Osteocyte (in vitro differentiated cells): ENCODE results near the gene TWNK. TPM values are rescaled to one million over a fixed set of nuclear protein-coding genes. Genes with fewer than 3 reads are reported as not detected.

ENCODE experiments used
- DNase-seq: peaks from one replicate; pipeline ENCODE4 v3.0.0; 2021; ENCODE audit warnings: mixed read lengths; ENCODE audit not compliant: unreplicated experiment; ENCODE audit errors: extremely low spot score
- H3K27ac Mint-ChIP-seq: one replicate; pipeline ENCODE4 v1.8.0; 2021; ENCODE audit warnings: mild to moderate bottlenecking, mixed read lengths; ENCODE audit not compliant: unreplicated experiment
- H3K27me3 Mint-ChIP-seq: one replicate; pipeline ENCODE4 v1.8.0; 2021; ENCODE audit warnings: mixed read lengths; ENCODE audit not compliant: unreplicated experiment
- H3K36me3 Mint-ChIP-seq: one replicate; pipeline ENCODE4 v1.8.0; 2021; ENCODE audit warnings: mixed read lengths; ENCODE audit not compliant: unreplicated experiment
- H3K4me1 Mint-ChIP-seq: one replicate; pipeline ENCODE4 v1.8.0; 2021; ENCODE audit warnings: mixed read lengths; ENCODE audit not compliant: unreplicated experiment
- H3K4me3 Mint-ChIP-seq: one replicate; pipeline ENCODE4 v1.8.0; 2021; ENCODE audit warnings: mild to moderate bottlenecking, moderate library complexity, mixed read lengths; ENCODE audit not compliant: unreplicated experiment
- H3K9me3 Mint-ChIP-seq: one replicate; pipeline ENCODE4 v1.8.0; 2021; ENCODE audit warnings: mixed read lengths; ENCODE audit not compliant: unreplicated experiment
- total RNA-seq: library from RNA; stranded (reverse); gene quantifications from 2 replicates; pipeline ENCODE4 v1.2.1, GENCODE V29; 2021
- TF ChIP-seq, protein P1 (sequence below): fragments of 200-600 bp; sonication (generic); IDR thresholded peaks from 2 replicates; pipeline ENCODE4 v1.5.0; 2021; ENCODE audit warnings: antibody characterized with exemption, mild to moderate bottlenecking, moderate library complexity

Gene TWNK
- total RNA-seq, 1 donor from 2014 or later = 7.1 TPM

DNA sequence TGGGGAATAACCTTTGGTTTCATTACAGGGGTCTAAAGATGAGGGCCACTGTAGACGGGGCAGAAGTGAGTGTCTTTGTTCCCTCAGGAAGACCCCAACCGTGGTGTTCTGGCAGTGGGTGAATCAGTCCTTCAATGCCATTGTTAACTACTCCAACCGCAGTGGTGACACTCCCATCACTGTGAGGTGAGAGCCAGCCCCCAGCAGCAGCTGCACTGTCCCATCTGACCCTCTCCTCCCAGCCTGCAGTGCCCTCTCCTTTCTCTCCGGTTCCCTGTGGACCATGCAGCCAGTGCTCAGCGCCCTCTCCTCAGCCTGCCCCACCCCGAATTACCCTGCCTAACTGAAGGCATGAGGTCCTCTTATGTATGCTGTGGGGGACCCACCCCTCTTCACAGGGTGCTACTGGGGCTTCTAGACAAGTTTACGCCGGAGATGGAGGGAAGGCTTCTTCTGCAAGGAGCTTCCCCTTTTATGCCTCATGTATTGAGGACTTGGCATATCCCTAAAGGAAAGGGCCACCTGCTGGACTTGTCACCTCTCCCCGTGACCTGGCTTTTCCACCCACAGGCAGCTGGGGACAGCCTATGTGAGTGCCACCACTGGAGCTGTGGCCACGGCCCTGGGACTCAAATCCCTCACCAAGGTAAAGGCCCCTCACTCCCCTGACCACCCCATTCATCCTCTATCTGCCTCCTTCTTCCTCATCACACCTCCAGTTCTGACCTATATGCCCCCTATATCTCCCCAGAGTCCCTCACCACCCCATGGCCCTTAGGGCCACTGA, 48.8 kb downstream of the TWNK start:
- H3K4me3 Mint-ChIP-seq = no peak overlapping the region
- peaks cover 21% of the 10 kb centered on the region for H3K4me1 Mint-ChIP-seq
- TF ChIP-seq, protein P1, sequence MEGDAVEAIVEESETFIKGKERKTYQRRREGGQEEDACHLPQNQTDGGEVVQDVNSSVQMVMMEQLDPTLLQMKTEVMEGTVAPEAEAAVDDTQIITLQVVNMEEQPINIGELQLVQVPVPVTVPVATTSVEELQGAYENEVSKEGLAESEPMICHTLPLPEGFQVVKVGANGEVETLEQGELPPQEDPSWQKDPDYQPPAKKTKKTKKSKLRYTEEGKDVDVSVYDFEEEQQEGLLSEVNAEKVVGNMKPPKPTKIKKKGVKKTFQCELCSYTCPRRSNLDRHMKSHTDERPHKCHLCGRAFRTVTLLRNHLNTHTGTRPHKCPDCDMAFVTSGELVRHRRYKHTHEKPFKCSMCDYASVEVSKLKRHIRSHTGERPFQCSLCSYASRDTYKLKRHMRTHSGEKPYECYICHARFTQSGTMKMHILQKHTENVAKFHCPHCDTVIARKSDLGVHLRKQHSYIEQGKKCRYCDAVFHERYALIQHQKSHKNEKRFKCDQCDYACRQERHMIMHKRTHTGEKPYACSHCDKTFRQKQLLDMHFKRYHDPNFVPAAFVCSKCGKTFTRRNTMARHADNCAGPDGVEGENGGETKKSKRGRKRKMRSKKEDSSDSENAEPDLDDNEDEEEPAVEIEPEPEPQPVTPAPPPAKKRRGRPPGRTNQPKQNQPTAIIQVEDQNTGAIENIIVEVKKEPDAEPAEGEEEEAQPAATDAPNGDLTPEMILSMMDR = no peak
- no peaks in the 10 kb centered on the region for H3K27me3 Mint-ChIP-seq
- no peak overlapping the region for H3K27ac Mint-ChIP-seq
- DNase-seq = no peak
- no peaks in the 10 kb centered on the region for H3K9me3 Mint-ChIP-seq
- H3K36me3 Mint-ChIP-seq = peaks cover 21% of the 10 kb centered on the region

DNA sequence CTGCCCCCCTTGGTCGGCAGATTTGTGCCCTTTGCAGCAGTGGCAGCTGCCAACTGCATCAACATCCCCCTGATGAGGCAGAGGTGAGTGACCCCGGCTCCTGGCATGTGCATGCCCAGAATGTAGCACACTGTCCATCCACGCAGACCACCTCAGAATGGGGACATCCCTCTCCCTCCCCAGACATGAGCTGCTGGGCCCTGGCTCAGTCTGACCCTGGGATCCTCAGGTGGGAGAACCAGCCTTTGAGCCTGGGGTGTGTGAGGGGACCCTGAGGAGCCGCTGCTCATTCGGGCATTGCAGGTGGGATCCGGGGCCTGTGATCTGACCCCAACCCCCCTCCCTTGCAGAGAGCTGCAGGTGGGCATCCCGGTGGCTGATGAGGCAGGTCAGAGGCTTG, 49.4 kb downstream of the TWNK start:
- H3K4me3 Mint-ChIP-seq = no peak overlapping the region
- no peak overlapping the region for H3K27ac Mint-ChIP-seq
- peaks cover 21% of the 10 kb centered on the region for H3K36me3 Mint-ChIP-seq
- no peaks in the 10 kb centered on the region for H3K27me3 Mint-ChIP-seq
- TF ChIP-seq, protein P1 = no peak
- peaks cover 24% of the 10 kb centered on the region for H3K4me1 Mint-ChIP-seq
- DNase-seq = no peak
- no peaks in the 10 kb centered on the region for H3K9me3 Mint-ChIP-seq

- DNase-seq = no peak
- Mint-ChIP-seq H3K36me3 (peaks cover 21% of the 10 kb centered on the region), H3K27me3 (no peaks in the 10 kb centered on the region), H3K9me3 (no peaks in the 10 kb centered on the region), H3K4me1 (peaks cover 28% of the 10 kb centered on the region), H3K27ac (no peak overlapping the region), H3K4me3 (no peak overlapping the region)
- TF ChIP-seq, protein P1 = no peak
Observed at GRCh38 chr10:101038484-101038883, 51.1 kb downstream of the TWNK start.

- no peaks in the 10 kb centered on the region for H3K9me3 Mint-ChIP-seq
- H3K27me3 Mint-ChIP-seq = no peaks in the 10 kb centered on the region
- peaks cover 21% of the 10 kb centered on the region for H3K36me3 Mint-ChIP-seq
- H3K4me3 Mint-ChIP-seq = no peak overlapping the region
- H3K27ac Mint-ChIP-seq = no peak overlapping the region
- TF ChIP-seq, protein P1 = no peak
- DNase-seq = no peak
- H3K4me1 Mint-ChIP-seq = peaks cover 29% of the 10 kb centered on the region
Observed at GRCh38 chr10:101040061-101040460, 52.7 kb downstream of the TWNK start.

DNA sequence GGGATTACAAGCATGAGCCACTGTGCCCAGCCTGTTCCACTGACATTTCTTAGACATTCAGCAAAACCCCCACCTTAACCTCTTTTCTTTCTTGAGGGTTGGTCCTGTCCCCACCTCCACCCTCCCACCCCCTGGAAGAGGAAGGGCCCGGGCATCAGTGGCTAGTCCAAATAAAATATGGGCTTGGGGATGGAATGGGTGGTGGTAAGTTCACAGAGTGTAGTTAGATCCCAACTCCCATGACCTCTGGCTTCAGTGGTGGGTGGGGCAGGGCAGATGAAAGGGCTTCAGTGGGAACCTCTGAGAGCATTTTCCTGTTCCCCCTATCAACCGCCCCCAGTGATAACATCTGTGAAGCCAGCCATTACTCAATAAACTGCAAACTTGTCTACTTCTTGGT, 53.5 kb downstream of the TWNK start:
- peak overlapping the region; percentile 78 for H3K27ac Mint-ChIP-seq
- no peak for DNase-seq
- H3K27me3 Mint-ChIP-seq = no peaks in the 10 kb centered on the region
- H3K4me1 Mint-ChIP-seq = peaks cover 29% of the 10 kb centered on the region
- no peaks in the 10 kb centered on the region for H3K9me3 Mint-ChIP-seq
- TF ChIP-seq, protein P1 = no peak
- peaks cover 21% of the 10 kb centered on the region for H3K36me3 Mint-ChIP-seq
- H3K4me3 Mint-ChIP-seq = no peak overlapping the region
